ENCODE results near the gene SLC25A22. TPM values are rescaled to one million over a fixed set of nuclear protein-coding genes. Genes with fewer than 3 reads are reported as not detected.

The SLC25A22 gene
- total and polyA plus RNA-seq, 10 donors: 6.3 to 23.2 (median 14.1) TPM

GRCh38 chr11:794013-794765 is 3.9 kb downstream of the SLC25A22 start:
- H3K27ac ChIP-seq: no peak overlapping the region
- no peak overlapping the region for H3K4me3 ChIP-seq
- no peaks in the 10 kb centered on the region for H3K9me3 ChIP-seq
- H3K4me1 ChIP-seq: peaks cover 15 to 60% (median 49%) of the 10 kb centered on the region in 6 donors
- intact Hi-C loops (cut with DNase I; ENCODE audit: low total_unique reads): no loop called here
- peaks cover 0 to 45% (median 25%) of the 10 kb centered on the region in 6 donors for H3K36me3 ChIP-seq
- H3K27me3 ChIP-seq (replicated peaks in 1 of 7): peaks cover 0 to 19% (median 14%) of the 10 kb centered on the region in 7 donors
- 89 to 95% (median 91%) methylated on average over 22 to 31 of the region's 31 CpGs for WGBS, 5 donors
- TF ChIP-seq, protein P1, sequence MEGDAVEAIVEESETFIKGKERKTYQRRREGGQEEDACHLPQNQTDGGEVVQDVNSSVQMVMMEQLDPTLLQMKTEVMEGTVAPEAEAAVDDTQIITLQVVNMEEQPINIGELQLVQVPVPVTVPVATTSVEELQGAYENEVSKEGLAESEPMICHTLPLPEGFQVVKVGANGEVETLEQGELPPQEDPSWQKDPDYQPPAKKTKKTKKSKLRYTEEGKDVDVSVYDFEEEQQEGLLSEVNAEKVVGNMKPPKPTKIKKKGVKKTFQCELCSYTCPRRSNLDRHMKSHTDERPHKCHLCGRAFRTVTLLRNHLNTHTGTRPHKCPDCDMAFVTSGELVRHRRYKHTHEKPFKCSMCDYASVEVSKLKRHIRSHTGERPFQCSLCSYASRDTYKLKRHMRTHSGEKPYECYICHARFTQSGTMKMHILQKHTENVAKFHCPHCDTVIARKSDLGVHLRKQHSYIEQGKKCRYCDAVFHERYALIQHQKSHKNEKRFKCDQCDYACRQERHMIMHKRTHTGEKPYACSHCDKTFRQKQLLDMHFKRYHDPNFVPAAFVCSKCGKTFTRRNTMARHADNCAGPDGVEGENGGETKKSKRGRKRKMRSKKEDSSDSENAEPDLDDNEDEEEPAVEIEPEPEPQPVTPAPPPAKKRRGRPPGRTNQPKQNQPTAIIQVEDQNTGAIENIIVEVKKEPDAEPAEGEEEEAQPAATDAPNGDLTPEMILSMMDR (IDR thresholded peaks at IDR 0.05 in 8 of 11, conservative IDR thresholded peaks at IDR 0.05 in 3 of 11): no peak
- TF ChIP-seq POLR2A (IDR thresholded peaks at IDR 0.05) (no peak), POLR2AphosphoS5 (IDR thresholded peaks at IDR 0.05) (peak in 1 of 3 donors; percentile 8)
- DNase-seq: no peak

DNA sequence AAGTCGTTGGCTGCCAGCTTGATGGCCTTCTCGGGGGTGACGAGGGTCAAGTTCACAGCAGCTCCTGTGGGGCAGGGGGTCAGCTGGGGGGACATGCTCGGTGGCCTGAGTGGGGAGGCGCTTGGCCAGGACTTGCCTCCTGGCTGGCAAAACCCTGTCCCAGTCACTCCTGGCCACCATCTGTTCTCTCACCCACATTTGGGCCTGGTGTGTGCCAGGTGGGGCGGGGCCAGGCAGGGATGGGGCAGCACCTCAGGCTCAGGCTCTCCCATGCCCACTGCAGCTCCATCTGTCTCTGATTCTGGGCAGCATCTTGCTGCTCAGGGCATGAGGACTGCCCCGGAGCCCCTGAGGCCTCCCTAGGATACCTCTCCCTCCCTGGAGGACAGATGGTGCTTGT is 4.5 kb downstream of the SLC25A22 start:
- WGBS, 5 donors: 85 to 96% (median 91%) methylated on average over 5 to 7 of the region's 7 CpGs
- TF ChIP-seq POLR2A (IDR thresholded peaks at IDR 0.05) (no peak), POLR2AphosphoS5 (IDR thresholded peaks at IDR 0.05) (no peak)
- TF ChIP-seq, protein P1 (IDR thresholded peaks at IDR 0.05 in 8 of 11, conservative IDR thresholded peaks at IDR 0.05 in 3 of 11): no peak
- Histone ChIP-seq H3K4me1 (peaks cover 15 to 60% (median 46%) of the 10 kb centered on the region in 6 donors), H3K4me3 (no peak overlapping the region), H3K9me3 (no peaks in the 10 kb centered on the region), H3K27me3 (replicated peaks in 1 of 7) (peaks cover 0 to 25% (median 20%) of the 10 kb centered on the region in 7 donors), H3K27ac (no peak overlapping the region), H3K36me3 (peaks cover 0 to 42% (median 25%) of the 10 kb centered on the region in 6 donors)
- DNase-seq: no peak
- intact Hi-C loops (cut with DNase I; ENCODE audit: low total_unique reads): no loop called here

GRCh38 chr11:792873-793272 is 5.2 kb downstream of the SLC25A22 start:
- H3K4me1 ChIP-seq: peaks cover 15 to 63% (median 46%) of the 10 kb centered on the region in 6 donors
- intact Hi-C loops (cut with DNase I; ENCODE audit: low total_unique reads): no loop called here
- H3K4me3 ChIP-seq: no peak overlapping the region
- H3K9me3 ChIP-seq: no peaks in the 10 kb centered on the region
- peaks cover 0 to 42% (median 25%) of the 10 kb centered on the region in 6 donors for H3K36me3 ChIP-seq
- peaks cover 0 to 32% (median 26%) of the 10 kb centered on the region in 7 donors for H3K27me3 ChIP-seq (replicated peaks in 1 of 7)
- peak; percentile 70 for DNase-seq
- no peak overlapping the region for H3K27ac ChIP-seq
- 90 to 97% (median 96%) methylated on average over 8 to 13 of the region's 13 CpGs for WGBS, 5 donors
- TF ChIP-seq, protein P1 (IDR thresholded peaks at IDR 0.05 in 8 of 11, conservative IDR thresholded peaks at IDR 0.05 in 3 of 11): no peak
- TF ChIP-seq POLR2AphosphoS5 (IDR thresholded peaks at IDR 0.05): no peak
- no peak for TF ChIP-seq POLR2A (IDR thresholded peaks at IDR 0.05)

- TF ChIP-seq POLR2AphosphoS5 (IDR thresholded peaks at IDR 0.05): peak in 1 of 3 donors; percentile 5
- TF ChIP-seq, protein P1 (IDR thresholded peaks at IDR 0.05 in 8 of 11, conservative IDR thresholded peaks at IDR 0.05 in 3 of 11): no peak
- Histone ChIP-seq H3K4me1 (peaks cover 15 to 63% (median 46%) of the 10 kb centered on the region in 6 donors), H3K4me3 (no peak overlapping the region), H3K27me3 (replicated peaks in 1 of 7) (peaks cover 0 to 36% (median 26%) of the 10 kb centered on the region in 7 donors), H3K36me3 (peaks cover 0 to 42% (median 25%) of the 10 kb centered on the region in 6 donors), H3K9me3 (no peaks in the 10 kb centered on the region), H3K27ac (no peak overlapping the region)
- DNase-seq: no peak
- WGBS, 5 donors: 93 to 98% (median 95%) methylated on average over 6 to 15 of the region's 15 CpGs
- intact Hi-C loops (cut with DNase I; ENCODE audit: low total_unique reads): no loop called here
Measured at GRCh38 chr11:792535-792821, 5.6 kb downstream of the SLC25A22 start.

Data from spleen (tissue), 11 donors.